ENCODE measurements around the gene HDDC3. TPM values are rescaled to one million over a fixed set of nuclear protein-coding genes. Genes with fewer than 3 reads are reported as not detected.

The HDDC3 gene
- polyA plus RNA-seq, 3 donors, result 11.6 to 19.7 (median 14.8) TPM

DNA sequence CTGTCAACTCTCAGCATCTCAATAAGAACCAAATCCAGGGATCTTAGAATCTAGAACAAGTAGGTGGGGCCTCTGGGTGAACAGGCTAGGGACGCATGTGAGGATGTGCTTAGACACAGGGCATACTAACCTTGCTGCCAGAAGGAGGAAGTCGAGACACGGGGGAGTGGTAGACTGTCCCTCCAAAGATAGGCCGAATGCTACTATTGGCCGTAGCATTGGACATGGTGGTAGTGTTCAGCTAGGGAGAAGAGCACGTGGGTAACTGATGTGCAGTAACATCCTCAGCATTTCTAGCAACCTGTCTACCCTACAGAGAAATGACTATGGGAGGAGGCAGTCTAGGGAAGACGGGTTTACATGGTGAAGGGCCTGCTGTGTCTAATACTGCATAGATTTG is 37.9 kb upstream of the HDDC3 start:
- Mint-ChIP-seq H3K9me3 (no peaks in the 10 kb centered on the region), H3K27me3 (ENCODE audit: low read depth in 3 of 3) (no peaks in the 10 kb centered on the region), H3K27ac (peak overlapping the region in 2 of 7 donors; percentile 11 to 18), H3K4me1 (no peaks in the 10 kb centered on the region), H3K4me3 (no peak overlapping the region), H3K36me3 (peaks cover 73 to 81% of the 10 kb centered on the region in 2 donors)
- H3K9me3 ChIP-seq (replicated peaks in 1 of 2; ENCODE audit: control insufficient read depth in 1 of 2, insufficient read depth in 1 of 2, low read length in 2 of 2), result no peaks in the 10 kb centered on the region
- H3K27ac ChIP-seq (ENCODE audit: low read depth in 1 of 2, low read length in 2 of 2), result no peak overlapping the region
- intact Hi-C loops (cut with micrococcal nuclease), result no loop called here
- H3K4me1 ChIP-seq (ENCODE audit: control insufficient read depth in 1 of 2, insufficient read depth in 2 of 2, low read length in 2 of 2), result no peaks in the 10 kb centered on the region
- no peak overlapping the region for H2AFZ ChIP-seq (ENCODE audit: insufficient read depth, low read depth, low read length, poor library complexity, severe bottlenecking)
- no peak overlapping the region for H3K9ac ChIP-seq (ENCODE audit: insufficient read depth, low read length, poor library complexity, severe bottlenecking)
- H3K27me3 ChIP-seq (ENCODE audit: control insufficient read depth in 2 of 2, insufficient read depth in 2 of 2, low read length in 2 of 2), result no peaks in the 10 kb centered on the region
- no peaks in the 10 kb centered on the region for H4K20me1 ChIP-seq (ENCODE audit: insufficient read depth, low read length)
- no peak overlapping the region for H3K4me3 ChIP-seq (replicated peaks in 1 of 3; ENCODE audit: low read depth in 2 of 3, low read length in 3 of 3)
- H3K4me2 ChIP-seq (replicated peaks; ENCODE audit: extremely low read depth, low read length, poor library complexity, severe bottlenecking), result no peak overlapping the region
- TF ChIP-seq, protein P1, sequence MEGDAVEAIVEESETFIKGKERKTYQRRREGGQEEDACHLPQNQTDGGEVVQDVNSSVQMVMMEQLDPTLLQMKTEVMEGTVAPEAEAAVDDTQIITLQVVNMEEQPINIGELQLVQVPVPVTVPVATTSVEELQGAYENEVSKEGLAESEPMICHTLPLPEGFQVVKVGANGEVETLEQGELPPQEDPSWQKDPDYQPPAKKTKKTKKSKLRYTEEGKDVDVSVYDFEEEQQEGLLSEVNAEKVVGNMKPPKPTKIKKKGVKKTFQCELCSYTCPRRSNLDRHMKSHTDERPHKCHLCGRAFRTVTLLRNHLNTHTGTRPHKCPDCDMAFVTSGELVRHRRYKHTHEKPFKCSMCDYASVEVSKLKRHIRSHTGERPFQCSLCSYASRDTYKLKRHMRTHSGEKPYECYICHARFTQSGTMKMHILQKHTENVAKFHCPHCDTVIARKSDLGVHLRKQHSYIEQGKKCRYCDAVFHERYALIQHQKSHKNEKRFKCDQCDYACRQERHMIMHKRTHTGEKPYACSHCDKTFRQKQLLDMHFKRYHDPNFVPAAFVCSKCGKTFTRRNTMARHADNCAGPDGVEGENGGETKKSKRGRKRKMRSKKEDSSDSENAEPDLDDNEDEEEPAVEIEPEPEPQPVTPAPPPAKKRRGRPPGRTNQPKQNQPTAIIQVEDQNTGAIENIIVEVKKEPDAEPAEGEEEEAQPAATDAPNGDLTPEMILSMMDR (IDR thresholded peaks at IDR 0.05), result no peak
- peaks cover 63 to 93% of the 10 kb centered on the region in 2 donors for H3K36me3 ChIP-seq (replicated peaks in 1 of 2; ENCODE audit: control insufficient read depth in 1 of 2, insufficient read depth in 2 of 2, low read length in 2 of 2)
- no peaks in the 10 kb centered on the region for H3K79me2 ChIP-seq (ENCODE audit: insufficient read depth, low read length)
- WGBS (ENCODE audit: insufficient coverage), result 95% methylated on average over 3 of the region's 7 CpGs
- DNase-seq, result no peak

DNA sequence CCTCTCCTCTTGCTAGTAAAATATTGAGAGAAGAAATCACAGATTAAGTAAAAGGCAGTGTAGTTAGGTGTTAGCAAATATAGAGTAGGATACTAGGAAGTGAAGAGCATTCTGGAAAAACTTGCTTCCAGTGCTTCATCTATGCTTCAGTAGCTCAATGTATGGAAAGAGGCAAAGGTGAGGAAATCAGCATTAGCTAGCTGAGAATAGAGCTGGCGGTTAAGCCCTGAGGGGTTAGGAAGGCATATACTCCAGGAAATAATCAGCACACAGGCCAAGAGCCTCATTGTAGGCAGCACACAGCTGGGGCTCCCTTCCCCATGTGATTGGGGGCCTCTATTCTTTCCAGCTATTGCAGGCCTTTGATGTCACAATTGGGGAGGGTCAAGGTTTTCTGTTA is 36.1 kb upstream of the HDDC3 start:
- no peaks in the 10 kb centered on the region for H3K27me3 Mint-ChIP-seq (ENCODE audit: low read depth in 3 of 3)
- no peaks in the 10 kb centered on the region for H3K4me1 ChIP-seq (ENCODE audit: control insufficient read depth in 1 of 2, insufficient read depth in 2 of 2, low read length in 2 of 2)
- intact Hi-C loops (cut with micrococcal nuclease), result no loop called here
- no peaks in the 10 kb centered on the region for H3K9me3 Mint-ChIP-seq
- no peak overlapping the region for H3K9ac ChIP-seq (ENCODE audit: insufficient read depth, low read length, poor library complexity, severe bottlenecking)
- no peaks in the 10 kb centered on the region for H3K9me3 ChIP-seq (replicated peaks in 1 of 2; ENCODE audit: control insufficient read depth in 1 of 2, insufficient read depth in 1 of 2, low read length in 2 of 2)
- H3K27me3 ChIP-seq (ENCODE audit: control insufficient read depth in 2 of 2, insufficient read depth in 2 of 2, low read length in 2 of 2), result no peaks in the 10 kb centered on the region
- H3K4me2 ChIP-seq (replicated peaks; ENCODE audit: extremely low read depth, low read length, poor library complexity, severe bottlenecking), result no peak overlapping the region
- no peak overlapping the region for H2AFZ ChIP-seq (ENCODE audit: insufficient read depth, low read depth, low read length, poor library complexity, severe bottlenecking)
- H3K4me3 ChIP-seq (replicated peaks in 1 of 3; ENCODE audit: low read depth in 2 of 3, low read length in 3 of 3), result no peak overlapping the region
- H3K27ac ChIP-seq (ENCODE audit: low read depth in 1 of 2, low read length in 2 of 2), result no peak overlapping the region
- peaks cover 67 to 80% of the 10 kb centered on the region in 2 donors for H3K36me3 Mint-ChIP-seq
- no peaks in the 10 kb centered on the region for H3K4me1 Mint-ChIP-seq
- H3K79me2 ChIP-seq (ENCODE audit: insufficient read depth, low read length), result no peaks in the 10 kb centered on the region
- WGBS (ENCODE audit: insufficient coverage), result no CpG with 5 or more reads among the region's 1 CpG
- TF ChIP-seq, protein P1 (IDR thresholded peaks at IDR 0.05), result no peak
- no peak overlapping the region for H3K4me3 Mint-ChIP-seq
- peak overlapping the region in 2 of 7 donors; percentile 11 to 73 for H3K27ac Mint-ChIP-seq
- DNase-seq, result no peak
- H4K20me1 ChIP-seq (ENCODE audit: insufficient read depth, low read length), result no peaks in the 10 kb centered on the region
- peaks cover 49 to 93% of the 10 kb centered on the region in 2 donors for H3K36me3 ChIP-seq (replicated peaks in 1 of 2; ENCODE audit: control insufficient read depth in 1 of 2, insufficient read depth in 2 of 2, low read length in 2 of 2)
